ENCODE results near the gene HEATR5A.
"Not testable (repeated sequence)": the region's sequence is repeated elsewhere in the genome, so short reads cannot be mapped to it uniquely, and the experiment has no call there.

DNA sequence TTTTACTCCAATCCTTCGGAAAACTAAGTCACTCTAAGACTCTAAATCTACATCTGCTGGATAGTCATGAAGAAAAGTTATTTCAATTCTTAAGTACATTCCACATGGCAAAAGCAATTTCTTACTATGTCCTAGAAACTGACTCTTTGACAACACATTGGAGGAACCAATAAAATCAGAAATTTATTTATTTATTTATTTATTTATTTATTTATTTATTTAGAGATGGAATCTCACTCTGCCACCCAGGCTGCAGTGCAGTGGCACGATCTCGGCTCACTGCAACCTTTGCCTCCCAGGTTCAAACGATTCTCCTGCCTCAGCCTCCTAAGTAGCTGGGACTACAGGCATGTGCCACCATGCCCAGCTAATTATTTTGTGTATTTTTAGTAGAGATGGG is 58.6 kb downstream of the HEATR5A start:
- TF ChIP-seq, protein P1, sequence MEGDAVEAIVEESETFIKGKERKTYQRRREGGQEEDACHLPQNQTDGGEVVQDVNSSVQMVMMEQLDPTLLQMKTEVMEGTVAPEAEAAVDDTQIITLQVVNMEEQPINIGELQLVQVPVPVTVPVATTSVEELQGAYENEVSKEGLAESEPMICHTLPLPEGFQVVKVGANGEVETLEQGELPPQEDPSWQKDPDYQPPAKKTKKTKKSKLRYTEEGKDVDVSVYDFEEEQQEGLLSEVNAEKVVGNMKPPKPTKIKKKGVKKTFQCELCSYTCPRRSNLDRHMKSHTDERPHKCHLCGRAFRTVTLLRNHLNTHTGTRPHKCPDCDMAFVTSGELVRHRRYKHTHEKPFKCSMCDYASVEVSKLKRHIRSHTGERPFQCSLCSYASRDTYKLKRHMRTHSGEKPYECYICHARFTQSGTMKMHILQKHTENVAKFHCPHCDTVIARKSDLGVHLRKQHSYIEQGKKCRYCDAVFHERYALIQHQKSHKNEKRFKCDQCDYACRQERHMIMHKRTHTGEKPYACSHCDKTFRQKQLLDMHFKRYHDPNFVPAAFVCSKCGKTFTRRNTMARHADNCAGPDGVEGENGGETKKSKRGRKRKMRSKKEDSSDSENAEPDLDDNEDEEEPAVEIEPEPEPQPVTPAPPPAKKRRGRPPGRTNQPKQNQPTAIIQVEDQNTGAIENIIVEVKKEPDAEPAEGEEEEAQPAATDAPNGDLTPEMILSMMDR (IDR thresholded peaks at IDR 0.05), result not testable (repeated sequence)
- TF ChIP-seq POLR2A (IDR thresholded peaks at IDR 0.05), result not testable (repeated sequence)

Measured in right lobe of liver (tissue), 4 donors.